DMS79 treated with DMSO at 0.1 percent for 48 hours (cell line): ENCODE results near the gene MED7.

Experiments used
- DNase-seq: peaks from one replicate; lab custom pipeline; 2025; lab: John Stamatoyannopoulos, UW

The MED7 gene

GRCh38 chr5:157162919-157163510, 20.4 kb upstream of the MED7 start:
- no peak for DNase-seq

GRCh38 chr5:157161996-157162395, 19.3 kb upstream of the MED7 start:
- DNase-seq = no peak

- DNase-seq = no peak
These were observed 17.3 kb upstream of the MED7 start for GRCh38 chr5:157160001-157160400.

GRCh38 chr5:157159209-157159751, 16.6 kb upstream of the MED7 start:
- DNase-seq = no peak

- no peak for DNase-seq
These were observed 14.7 kb upstream of the MED7 start for GRCh38 chr5:157157293-157157891.

DNA sequence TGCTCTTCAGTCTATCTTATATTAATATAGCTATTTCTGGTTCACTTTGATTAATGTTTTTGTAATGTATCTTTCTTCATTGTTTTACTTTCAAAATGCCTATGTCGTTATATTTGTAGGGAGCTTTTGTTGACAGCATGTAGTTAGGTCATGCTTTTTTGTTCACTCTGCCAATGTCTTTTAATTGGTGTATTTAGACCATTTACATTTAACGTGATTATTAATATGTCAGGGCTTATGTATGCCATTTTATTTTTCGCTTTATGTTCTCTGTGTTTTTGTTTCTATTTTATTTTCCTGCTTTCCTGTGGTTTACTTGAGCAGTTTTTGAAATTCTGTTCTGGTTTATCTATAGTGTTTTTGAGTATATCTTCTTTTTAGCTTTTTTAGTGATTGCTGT, 12.6 kb upstream of the MED7 start:
- no peak for DNase-seq

GRCh38 chr5:157150995-157151394, 8.3 kb upstream of the MED7 start:
- no peak for DNase-seq

- DNase-seq = peak; percentile 30
These were observed 6.3 kb upstream of the MED7 start for GRCh38 chr5:157148734-157149615.

DNA sequence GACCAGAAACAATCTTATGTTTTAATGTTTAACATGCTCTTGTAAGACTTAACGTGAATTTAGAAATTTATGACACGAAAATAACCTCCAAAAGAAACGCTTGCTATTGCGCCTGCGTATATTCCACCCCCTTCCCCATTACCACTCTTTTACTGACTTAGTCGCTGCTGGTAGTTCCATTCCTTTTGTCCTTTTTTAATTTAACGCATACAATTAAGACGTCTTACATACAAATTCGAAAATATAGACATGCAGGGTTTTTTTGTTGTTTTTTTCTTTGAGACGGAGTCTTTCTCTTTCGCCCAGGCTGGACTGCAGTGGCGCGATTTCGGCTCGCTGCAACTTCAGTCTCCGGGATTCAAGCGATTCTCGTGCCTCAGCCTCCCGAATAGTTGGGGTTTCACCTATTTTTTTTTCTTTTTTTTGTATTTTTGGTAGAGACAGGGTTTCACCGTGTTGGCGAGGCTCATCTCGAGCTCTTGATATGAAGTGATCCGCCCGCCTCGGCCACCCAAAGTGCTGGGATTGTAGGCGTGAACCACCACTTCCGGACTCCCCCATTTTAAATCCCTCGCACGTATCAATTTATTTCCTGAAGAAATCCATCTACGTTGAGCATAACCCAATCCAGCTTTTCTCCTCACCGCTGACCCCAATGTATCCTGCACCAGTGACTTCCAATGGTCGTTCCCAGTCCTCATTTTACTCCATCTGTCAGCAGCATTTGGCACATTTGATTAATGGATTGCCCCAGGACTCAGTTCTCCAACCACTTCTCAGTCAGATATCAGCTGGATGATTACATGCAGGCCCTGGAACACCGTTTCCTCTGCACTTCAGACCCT, 684 bp upstream of the MED7 start:
- DNase-seq = peak; percentile 81

DNA sequence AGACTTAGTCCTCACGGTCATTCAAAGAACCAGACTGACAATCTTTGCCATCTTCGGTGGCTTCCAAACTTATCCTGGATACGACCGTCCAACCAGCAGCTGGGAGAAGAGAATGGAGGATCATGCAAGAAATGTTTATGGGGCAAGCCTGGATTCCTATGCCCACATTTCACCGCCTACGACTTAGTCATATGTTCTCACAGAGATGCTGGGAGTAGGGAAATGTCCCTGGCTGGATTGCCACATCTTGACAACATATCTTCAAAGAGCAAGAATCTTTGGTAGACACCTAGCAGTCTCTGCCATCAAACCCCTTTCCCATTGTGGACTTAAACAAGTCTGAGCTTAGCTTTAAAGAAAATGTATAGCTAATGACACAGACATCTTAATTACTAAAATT, 5.0 kb downstream of the MED7 start:
- DNase-seq = no peak

GRCh38 chr5:157132281-157132612, 10.4 kb downstream of the MED7 start:
- no peak for DNase-seq

DNA sequence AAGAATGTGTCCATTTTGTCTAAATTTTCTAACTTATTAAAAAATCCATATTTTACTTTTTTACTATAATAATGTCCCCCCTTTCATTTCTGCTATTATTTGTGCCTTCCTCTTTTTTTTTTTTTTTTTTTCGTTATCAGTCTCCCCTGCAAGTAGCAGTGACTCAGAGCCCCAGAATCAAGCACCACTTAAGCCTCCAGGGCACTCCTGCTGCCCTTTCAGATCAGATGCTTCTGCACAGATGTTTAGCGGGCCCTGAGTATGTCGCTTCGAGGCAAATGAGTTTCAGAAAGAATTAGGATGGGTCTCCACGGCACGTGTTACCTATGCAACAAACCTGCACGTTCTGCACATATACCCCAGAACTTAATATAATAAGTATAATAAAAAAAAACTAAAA, 11.7 kb downstream of the MED7 start:
- peak; percentile 34 for DNase-seq

DNA sequence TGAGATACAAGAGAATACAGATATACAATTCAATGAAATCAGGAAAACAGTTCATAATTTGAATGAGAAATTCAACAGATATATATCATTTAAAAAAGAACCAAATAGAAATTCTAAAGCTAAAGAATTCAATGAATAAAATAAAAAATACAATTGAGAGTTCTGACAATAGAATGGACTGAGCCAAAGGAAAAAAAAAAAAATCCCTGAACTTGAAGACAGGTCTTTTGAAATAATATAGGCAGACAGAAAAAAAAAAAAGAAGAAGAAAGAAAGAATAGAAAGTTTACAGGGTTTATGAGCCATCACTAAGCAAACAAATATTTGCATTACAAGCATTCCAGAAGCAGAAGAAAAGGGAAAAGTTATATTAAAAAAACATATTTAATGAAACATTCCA, 21.0 kb downstream of the MED7 start:
- DNase-seq = no peak

- DNase-seq = no peak
These were observed 22.6 kb downstream of the MED7 start for GRCh38 chr5:157120102-157120501.

DNA sequence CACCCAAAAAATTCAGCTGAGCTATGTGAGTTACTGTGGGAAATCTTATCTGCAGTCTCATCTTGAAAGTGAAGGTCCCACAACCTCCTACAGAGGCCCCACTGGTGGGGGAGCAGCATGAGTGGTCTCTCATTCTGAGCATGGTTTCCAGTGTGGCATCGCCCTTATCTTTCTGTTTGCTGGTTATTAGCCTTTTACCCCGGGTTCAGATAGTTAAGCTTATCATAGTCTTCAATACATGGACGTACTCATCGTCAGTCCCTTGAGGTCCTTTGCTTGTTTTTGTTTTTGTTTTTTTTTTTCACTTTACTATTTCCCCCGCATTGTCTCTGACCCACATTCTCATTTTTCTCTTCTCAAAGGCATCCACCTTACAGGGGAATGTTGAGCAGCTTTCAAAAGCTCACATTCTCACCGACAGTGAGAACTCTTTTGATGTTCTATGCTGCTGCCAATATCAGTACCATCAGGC, 26.1 kb downstream of the MED7 start:
- DNase-seq = no peak

- DNase-seq = no peak
These were observed 27.2 kb downstream of the MED7 start for GRCh38 chr5:157115502-157115901.

DNA sequence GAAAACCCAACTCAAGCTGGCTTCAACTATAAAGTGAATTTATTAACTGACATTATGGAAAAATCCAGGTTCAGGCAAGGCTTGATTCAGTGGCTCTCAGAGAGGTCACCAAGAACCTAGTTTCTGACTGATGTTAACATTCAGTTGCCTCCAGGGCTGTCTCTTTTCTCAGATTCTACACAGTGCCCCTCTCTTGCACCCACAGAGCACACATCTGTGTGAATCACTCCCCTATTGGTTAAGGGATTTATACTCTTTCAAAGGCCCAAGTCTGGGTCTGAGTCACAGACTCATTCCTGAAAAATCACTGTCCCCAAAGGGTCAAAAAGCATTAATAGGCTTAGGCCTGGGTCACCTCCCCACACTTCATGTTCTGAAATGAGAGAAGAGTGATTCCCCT, 27.7 kb downstream of the MED7 start:
- no peak for DNase-seq

- no peak for DNase-seq
These were observed 29.7 kb downstream of the MED7 start for GRCh38 chr5:157113002-157113401.

DNA sequence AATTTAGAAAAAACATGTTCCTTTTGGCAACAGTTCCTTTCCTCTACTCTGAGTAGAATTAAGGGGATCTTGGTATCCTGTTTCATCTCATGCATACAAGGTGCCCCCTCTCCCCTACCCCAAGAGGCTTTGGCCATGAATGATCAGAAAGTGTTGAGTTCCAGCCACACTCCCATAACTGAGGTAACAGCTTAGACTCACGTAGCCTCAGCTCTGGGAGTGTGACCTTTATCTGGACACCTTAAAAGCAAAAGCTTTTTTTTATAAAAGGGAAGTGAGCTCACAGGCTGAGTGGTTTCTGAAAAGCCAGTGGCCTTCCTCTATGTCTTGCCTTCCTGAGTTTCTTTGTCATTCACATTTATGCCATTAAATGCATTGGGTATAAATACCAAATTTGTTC, 32.9 kb downstream of the MED7 start:
- no peak for DNase-seq

DNA sequence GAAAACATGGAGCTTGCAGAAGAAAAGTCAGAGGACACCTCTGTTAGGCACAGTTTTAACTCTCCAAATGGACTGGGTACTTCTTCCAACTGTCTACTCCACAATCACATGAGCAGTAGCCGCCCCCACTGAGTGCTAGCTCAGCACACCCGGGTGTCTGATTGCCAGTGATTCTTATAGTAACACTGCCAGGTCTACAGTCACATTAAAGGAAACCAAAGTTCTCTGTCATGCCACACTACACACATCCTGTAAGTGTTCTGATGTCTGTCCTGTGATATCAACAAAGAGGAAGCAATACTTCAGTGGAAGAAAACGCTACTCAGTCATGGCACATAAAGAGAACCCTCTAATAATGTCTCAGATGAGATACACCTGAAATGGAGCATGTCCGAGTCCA, 33.7 kb downstream of the MED7 start, which contains the start of gene HAVCR2:
Gene HAVCR2, minus strand, starts transcription at position 69 of the 400 bp plus-strand sequence. Its CDS starts 61 bp downstream, at position 8.
- peak; percentile 49 for DNase-seq

GRCh38 chr5:157107508-157107907, 35.2 kb downstream of the MED7 start:
- DNase-seq = no peak
